Body of pancreas (tissue), 4 donors: Measurements from ENCODE around the gene ZCCHC17. TPM values are rescaled to one million over a fixed set of nuclear protein-coding genes. Genes with fewer than 3 reads are reported as not detected.

Experiments
- ATAC-seq: fragments of 150-250 bp; one replicate; pipeline ENCODE4 v1.9.1; 2016
- DNase-seq, 4 donors: peaks; one replicate each; pipeline ENCODE4 v3.0.0-alpha.2; 2019
- H3K27ac ChIP-seq, 4 donors: fragments of 200-600 bp; sonication (generic); 1 replicate in 3 of 4; 2 replicates in 1 of 4; pipeline versions ENCODE4 v1.5.1 to v1.6.1; 2016 to 2019; ENCODE audit warnings: mild to moderate bottlenecking in 1 of 4, mixed read lengths in 1 of 4, moderate library complexity in 1 of 4
- H3K27me3 ChIP-seq, 2 donors: fragments of 200-600 bp; sonication (generic); one replicate each; pipeline ENCODE4 v1.6.0; 2016; ENCODE audit warnings: mild to moderate bottlenecking in 1 of 2
- H3K36me3 ChIP-seq, 2 donors: fragments of 200-600 bp; sonication (generic); replicated peaks in 1 of 2; 2 replicates each; pipeline ENCODE4 v1.5.1; 2016; ENCODE audit warnings: low read depth in 2 of 2; ENCODE audit not compliant: insufficient read depth in 1 of 2
- H3K4me1 ChIP-seq: fragments of 200-600 bp; sonication (generic); one replicate; pipeline ENCODE4 v1.6.0; 2016
- H3K4me3 ChIP-seq, 2 donors: fragments of 200-600 bp; sonication (generic); 1 replicate in 1 of 2; 2 replicates in 1 of 2; pipeline ENCODE4 v1.5.1; 2016 to 2019
- H3K9me3 ChIP-seq, 3 donors: fragments of 200-600 bp; sonication (generic); 1 replicate in 2 of 3; 2 replicates in 1 of 3; pipeline ENCODE4 v1.5.1; 2016
- POLR2A ChIP-seq, 3 donors: fragments of 450-650 bp; IDR thresholded peaks; one replicate each; pipeline ENCODE4 v1.6.1; 2016; ENCODE audit warnings: antibody characterized with exemption in 3 of 3, mild to moderate bottlenecking in 2 of 3
- WGBS, 2 donors: methylation state at CpG; one replicate each; pipeline ENCODE4 v1.1.5; 2017; 5-methylcytosine and 5-hydroxymethylcytosine counted together
- intact Hi-C: fragments of 100-400 bp; cut with DNase I; formaldehyde crosslinking; loops from one replicate; pipeline ENCODE4 v1.15.1; 2023
- total RNA-seq, 2 donors: library from RNA; depleted of rRNA; stranded (reverse); fragments of >200 nt; gene quantifications; one replicate each; pipeline ENCODE4 v1.1.0, GENCODE V29; 2016
- TF ChIP-seq, protein P1 (sequence below), 7 experiments: fragments of 450-650 bp in 4 of 7; fragments of 200-600 bp in 3 of 7; sonication (generic) in 3 of 7; IDR thresholded peaks; one replicate each; pipeline ENCODE4 v1.5.1; 2016 to 2019; ENCODE audit warnings: antibody characterized with exemption in 7 of 7

The ZCCHC17 gene
- total RNA-seq, 2 donors from 2014 or later: 8.0 to 9.2 TPM

DNA sequence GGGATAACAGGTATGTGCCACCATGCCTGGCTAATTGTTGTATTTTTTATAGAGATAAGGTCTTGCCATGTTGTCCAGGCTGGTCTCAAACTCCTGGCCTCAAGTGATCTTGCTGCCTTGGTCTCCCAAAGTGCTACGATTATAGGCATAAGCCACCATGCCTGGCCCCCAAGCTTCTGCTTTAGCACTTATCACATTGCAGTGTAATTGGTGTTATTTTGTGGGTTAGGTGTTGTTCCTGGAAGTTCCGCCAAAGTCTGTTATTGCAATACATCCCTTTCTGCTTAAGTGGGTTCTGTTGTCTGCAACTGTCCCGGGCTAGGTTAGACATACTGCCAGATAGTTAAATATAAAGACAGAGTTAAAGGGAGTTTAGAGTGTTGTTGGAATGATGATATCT, 3.4 kb downstream of the ZCCHC17 start:
- Histone ChIP-seq H3K9me3 (no peaks in the 10 kb centered on the region), H3K4me1 (peaks cover 23% of the 10 kb centered on the region), H3K27ac (no peak overlapping the region), H3K36me3 (no peaks in the 10 kb centered on the region), H3K27me3 (no peaks in the 10 kb centered on the region), H3K4me3 (no peak overlapping the region)
- no peak for TF ChIP-seq POLR2A (IDR thresholded peaks at IDR 0.05)
- TF ChIP-seq, protein P1, sequence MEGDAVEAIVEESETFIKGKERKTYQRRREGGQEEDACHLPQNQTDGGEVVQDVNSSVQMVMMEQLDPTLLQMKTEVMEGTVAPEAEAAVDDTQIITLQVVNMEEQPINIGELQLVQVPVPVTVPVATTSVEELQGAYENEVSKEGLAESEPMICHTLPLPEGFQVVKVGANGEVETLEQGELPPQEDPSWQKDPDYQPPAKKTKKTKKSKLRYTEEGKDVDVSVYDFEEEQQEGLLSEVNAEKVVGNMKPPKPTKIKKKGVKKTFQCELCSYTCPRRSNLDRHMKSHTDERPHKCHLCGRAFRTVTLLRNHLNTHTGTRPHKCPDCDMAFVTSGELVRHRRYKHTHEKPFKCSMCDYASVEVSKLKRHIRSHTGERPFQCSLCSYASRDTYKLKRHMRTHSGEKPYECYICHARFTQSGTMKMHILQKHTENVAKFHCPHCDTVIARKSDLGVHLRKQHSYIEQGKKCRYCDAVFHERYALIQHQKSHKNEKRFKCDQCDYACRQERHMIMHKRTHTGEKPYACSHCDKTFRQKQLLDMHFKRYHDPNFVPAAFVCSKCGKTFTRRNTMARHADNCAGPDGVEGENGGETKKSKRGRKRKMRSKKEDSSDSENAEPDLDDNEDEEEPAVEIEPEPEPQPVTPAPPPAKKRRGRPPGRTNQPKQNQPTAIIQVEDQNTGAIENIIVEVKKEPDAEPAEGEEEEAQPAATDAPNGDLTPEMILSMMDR (IDR thresholded peaks at IDR 0.05): no peak
- no peak for ATAC-seq
- intact Hi-C loops: no loop called here
- WGBS, 2 donors: 80 to 97% methylated on average over 3 of the region's 3 CpGs
- no peak for DNase-seq

DNA sequence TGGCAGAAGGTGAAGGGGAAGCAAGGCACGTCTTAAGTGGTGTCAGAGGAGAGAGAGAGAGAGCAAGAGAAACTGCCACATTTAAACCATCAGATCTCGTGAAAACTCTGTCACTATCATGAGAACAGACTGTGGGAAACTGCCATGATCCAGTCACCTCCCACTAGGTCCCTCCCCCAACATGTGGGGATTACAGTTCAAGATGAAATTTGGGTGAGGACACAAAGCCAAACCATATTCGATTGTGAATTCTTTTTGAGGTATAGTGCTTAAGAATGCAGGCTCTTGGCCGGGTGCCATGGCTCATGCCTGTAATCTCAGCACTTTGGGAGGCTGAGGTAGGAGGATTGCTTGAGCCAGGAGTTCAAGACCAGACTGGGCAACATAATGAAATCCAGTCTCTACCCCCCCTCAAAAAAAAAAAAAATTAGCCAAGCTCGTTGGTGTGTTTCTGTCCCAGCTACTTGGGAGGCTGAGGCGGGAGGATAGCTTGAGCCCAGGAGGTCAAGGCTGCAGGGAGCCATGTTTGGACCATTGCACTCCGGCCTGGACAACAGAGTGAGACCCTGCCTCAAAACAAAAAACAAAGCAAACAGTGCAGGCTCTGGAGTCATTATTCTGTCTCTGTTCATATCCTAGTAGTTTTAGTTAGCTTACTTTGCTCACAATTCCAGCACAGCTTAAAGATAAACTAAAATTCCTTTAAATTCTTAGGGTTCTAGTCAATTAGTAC, 6.0 kb downstream of the ZCCHC17 start:
- WGBS, 2 donors: 74 to 75% methylated on average over 7 of the region's 7 CpGs
- DNase-seq (peak in 1 of 4 donors; percentile 19), ATAC-seq (no peak)
- no peak overlapping the region for H3K4me3 ChIP-seq
- no peaks in the 10 kb centered on the region for H3K27me3 ChIP-seq
- H3K9me3 ChIP-seq: no peaks in the 10 kb centered on the region
- H3K36me3 ChIP-seq: no peaks in the 10 kb centered on the region
- peaks cover 10% of the 10 kb centered on the region for H3K4me1 ChIP-seq
- TF ChIP-seq, protein P1 (IDR thresholded peaks at IDR 0.05): no peak
- TF ChIP-seq POLR2A (IDR thresholded peaks at IDR 0.05): no peak
- intact Hi-C loops: no loop called here
- no peak overlapping the region for H3K27ac ChIP-seq

DNA sequence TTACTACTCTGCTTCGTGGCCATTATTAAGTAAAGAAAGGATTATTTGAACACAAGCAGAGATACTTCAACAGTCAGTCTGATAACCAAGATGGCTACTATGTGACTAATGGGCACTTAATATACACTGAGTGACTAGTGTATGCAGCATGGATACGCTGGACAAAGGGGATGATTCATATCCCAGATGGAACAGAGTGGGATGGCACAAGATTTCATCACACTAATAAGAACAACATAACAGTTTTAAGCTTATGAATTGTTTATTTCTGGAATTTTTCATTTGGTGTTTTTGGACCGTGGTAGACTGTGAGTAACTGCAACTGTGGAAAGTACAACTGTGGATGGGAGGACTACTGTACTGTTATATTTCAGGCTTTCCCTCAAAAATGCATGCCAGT, 9.4 kb downstream of the ZCCHC17 start:
- H3K4me1 ChIP-seq: no peaks in the 10 kb centered on the region
- no peak for DNase-seq
- intact Hi-C loops: no loop called here
- H3K9me3 ChIP-seq: no peaks in the 10 kb centered on the region
- no peak overlapping the region for H3K27ac ChIP-seq
- 85 to 88% methylated on average over 3 of the region's 3 CpGs for WGBS, 2 donors
- H3K27me3 ChIP-seq: no peaks in the 10 kb centered on the region
- no peak for ATAC-seq
- no peak overlapping the region for H3K4me3 ChIP-seq
- TF ChIP-seq, protein P1 (IDR thresholded peaks at IDR 0.05): no peak
- TF ChIP-seq POLR2A (IDR thresholded peaks at IDR 0.05): no peak
- H3K36me3 ChIP-seq: no peaks in the 10 kb centered on the region

DNA sequence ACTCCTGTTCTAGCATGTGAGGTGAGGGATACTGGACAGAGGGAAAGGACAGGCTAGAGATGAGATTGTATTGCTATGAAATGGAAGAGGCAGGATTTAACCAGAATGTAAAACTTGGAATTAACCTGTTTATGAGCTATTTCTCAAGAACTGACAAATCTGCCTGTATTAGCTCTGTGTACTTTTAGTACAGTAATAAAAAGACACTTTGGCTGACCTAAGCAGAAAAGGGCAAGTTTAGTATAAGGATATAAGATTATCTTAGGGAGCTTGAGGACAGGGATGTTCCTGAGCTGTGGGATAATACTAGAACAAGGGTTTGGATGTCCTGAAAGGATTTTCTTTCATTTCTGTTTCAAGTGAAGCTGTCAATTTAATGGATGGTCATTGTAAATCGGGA, 11.2 kb downstream of the ZCCHC17 start:
- no peaks in the 10 kb centered on the region for H3K27me3 ChIP-seq
- H3K4me1 ChIP-seq: no peaks in the 10 kb centered on the region
- intact Hi-C loops: no loop called here
- DNase-seq (no peak), ATAC-seq (no peak)
- TF ChIP-seq, protein P1 (IDR thresholded peaks at IDR 0.05): no peak
- TF ChIP-seq POLR2A (IDR thresholded peaks at IDR 0.05): no peak
- no peaks in the 10 kb centered on the region for H3K9me3 ChIP-seq
- H3K36me3 ChIP-seq: no peaks in the 10 kb centered on the region
- 37 to 43% methylated on average over 1 of the region's 1 CpG for WGBS, 2 donors
- H3K27ac ChIP-seq: no peak overlapping the region
- no peak overlapping the region for H3K4me3 ChIP-seq

DNA sequence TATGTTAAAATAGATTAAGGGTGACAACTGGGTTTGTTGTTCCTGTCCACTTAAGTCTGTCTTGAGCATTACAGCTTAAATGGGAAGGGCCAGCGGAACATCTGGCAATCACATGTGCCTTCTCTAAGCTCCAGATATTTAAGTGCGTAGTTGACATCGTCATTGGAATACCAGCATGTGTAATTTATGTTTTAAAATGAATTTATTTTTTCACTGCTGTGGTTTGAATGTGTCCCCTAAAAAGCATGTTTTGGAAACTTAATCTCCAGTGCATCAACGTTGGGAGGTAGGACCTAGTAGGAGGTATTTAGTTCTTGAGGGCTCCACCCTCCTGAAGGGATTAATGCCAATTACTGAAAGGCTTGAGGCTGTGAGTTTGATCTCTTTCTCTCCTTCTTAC, 13.4 kb downstream of the ZCCHC17 start:
- ATAC-seq: no peak
- WGBS, 2 donors: 86 to 88% methylated on average over 4 of the region's 4 CpGs
- intact Hi-C loops: no loop called here
- no peak for TF ChIP-seq POLR2A (IDR thresholded peaks at IDR 0.05)
- TF ChIP-seq, protein P1 (IDR thresholded peaks at IDR 0.05): no peak
- H3K9me3 ChIP-seq: no peaks in the 10 kb centered on the region
- no peaks in the 10 kb centered on the region for H3K27me3 ChIP-seq
- no peak overlapping the region for H3K27ac ChIP-seq
- no peaks in the 10 kb centered on the region for H3K4me1 ChIP-seq
- peaks cover 0 to 2% of the 10 kb centered on the region in 2 donors for H3K36me3 ChIP-seq
- DNase-seq: no peak
- no peak overlapping the region for H3K4me3 ChIP-seq
